Astrocyte (in vitro differentiated cells and primary cell): ENCODE data around the gene KRT4. TPM values are rescaled to one million over a fixed set of nuclear protein-coding genes. Genes with fewer than 3 reads are reported as not detected.

Experiments
- DNase-seq: peaks from one replicate; pipeline ENCODE4 v3.0.0-alpha.2; 2010; ENCODE audit warnings: low read depth
- FAIRE-seq: peaks from 2 replicates; lab custom pipeline; 2011; peaks lifted over from hg19 to GRCh38; lab: Jason Lieb, UNC
- H2AFZ ChIP-seq: 2 replicates; pipeline ENCODE4 v1.6.0; 2012; ENCODE audit warnings: low read depth, low read length, inconsistent platforms
- H3K27ac ChIP-seq: 2 replicates; pipeline ENCODE4 v1.5.1; 2011; ENCODE audit warnings: low read depth, low read length, inconsistent platforms
- H3K27me3 ChIP-seq: 2 replicates; pipeline ENCODE4 v1.6.0; 2011; ENCODE audit warnings: low read length, inconsistent platforms; ENCODE audit not compliant: insufficient read depth
- H3K36me3 ChIP-seq: 2 replicates; pipeline ENCODE4 v1.5.1; 2011; ENCODE audit warnings: low read length, inconsistent platforms; ENCODE audit not compliant: insufficient read depth
- H3K4me1 ChIP-seq: 2 replicates; pipeline ENCODE4 v1.5.1; 2011; ENCODE audit warnings: low read length, inconsistent platforms; ENCODE audit not compliant: insufficient read depth
- H3K4me2 ChIP-seq: 2 replicates; pipeline ENCODE4 v1.6.0; 2012; ENCODE audit warnings: low read length, inconsistent platforms
- H3K4me3 ChIP-seq: 2 replicates; pipeline ENCODE4 v1.5.1; 2011; ENCODE audit warnings: low read depth, mild to moderate bottlenecking, low read length, inconsistent platforms; ENCODE audit not compliant: insufficient read depth
- H3K79me2 ChIP-seq: 2 replicates; pipeline ENCODE4 v1.6.0; 2012; ENCODE audit warnings: mild to moderate bottlenecking, low read length, inconsistent platforms; ENCODE audit not compliant: insufficient read depth
- H3K9ac ChIP-seq: 2 replicates; pipeline ENCODE4 v1.6.0; 2012; ENCODE audit warnings: mild to moderate bottlenecking, low read length, inconsistent platforms
- H3K9me3 ChIP-seq: 2 replicates; pipeline ENCODE4 v1.5.1; 2012; ENCODE audit warnings: low read depth, mild to moderate bottlenecking, low read length, inconsistent platforms; ENCODE audit not compliant: insufficient read depth
- H4K20me1 ChIP-seq: 2 replicates; pipeline ENCODE4 v1.6.0; 2012; ENCODE audit warnings: low read length, inconsistent platforms; ENCODE audit not compliant: insufficient read depth
- H3K27ac Mint-ChIP-seq: one replicate; pipeline ENCODE4 v1.8.0; 2021; ENCODE audit warnings: mild to moderate bottlenecking, mixed read lengths; ENCODE audit not compliant: unreplicated experiment
- H3K27me3 Mint-ChIP-seq: one replicate; pipeline ENCODE4 v1.8.0; 2021; ENCODE audit warnings: low read depth, mixed read lengths; ENCODE audit not compliant: unreplicated experiment
- H3K36me3 Mint-ChIP-seq: one replicate; pipeline ENCODE4 v1.8.0; 2021; ENCODE audit warnings: low read depth, mixed read lengths; ENCODE audit not compliant: unreplicated experiment
- H3K4me1 Mint-ChIP-seq: one replicate; pipeline ENCODE4 v1.8.0; 2021; ENCODE audit warnings: low read depth, mixed read lengths; ENCODE audit not compliant: unreplicated experiment
- H3K4me3 Mint-ChIP-seq: one replicate; pipeline ENCODE4 v1.8.0; 2021; ENCODE audit warnings: mild to moderate bottlenecking, moderate library complexity, mixed read lengths; ENCODE audit not compliant: unreplicated experiment
- H3K9me3 Mint-ChIP-seq: one replicate; pipeline ENCODE4 v1.8.0; 2021; ENCODE audit warnings: mild to moderate bottlenecking, mixed read lengths; ENCODE audit not compliant: unreplicated experiment
- CTCF ChIP-seq: IDR thresholded peaks from 2 replicates; pipeline ENCODE4 v1.5.1; 2011; ENCODE audit warnings: low read depth, mild to moderate bottlenecking, inconsistent platforms, low read length, moderate library complexity; ENCODE audit not compliant: insufficient read depth
- EZH2 ChIP-seq: IDR thresholded peaks from 2 replicates; pipeline ENCODE4 v1.6.1; 2012; ENCODE audit warnings: mild to moderate bottlenecking, low read length, inconsistent platforms; ENCODE audit not compliant: insufficient read depth
- total RNA-seq: library from RNA; stranded (reverse); gene quantifications from 2 replicates; pipeline ENCODE4 v1.2.1, GENCODE V29; 2021

Gene KRT4
- total RNA-seq, 1 donor from 2014 or later = not detected

- H3K4me2 ChIP-seq = peak overlapping the region; percentile 65
- DNase-seq (peak; percentile 48), FAIRE-seq (peak; percentile 58)
- no peaks in the 10 kb centered on the region for H3K9me3 ChIP-seq
- H3K9me3 Mint-ChIP-seq = peaks cover 2% of the 10 kb centered on the region
- no peaks in the 10 kb centered on the region for H4K20me1 ChIP-seq
- no peaks in the 10 kb centered on the region for H3K27me3 ChIP-seq
- peaks cover 39% of the 10 kb centered on the region for H3K4me1 ChIP-seq
- H3K27ac ChIP-seq = peak overlapping the region; percentile 88
- H3K4me1 Mint-ChIP-seq = peaks cover 27% of the 10 kb centered on the region
- TF ChIP-seq EZH2 = no peak
- no peak for TF ChIP-seq CTCF
- peak overlapping the region; percentile 75 for H3K9ac ChIP-seq
- no peaks in the 10 kb centered on the region for H3K79me2 ChIP-seq
- H3K4me3 ChIP-seq = no peak overlapping the region
- peak overlapping the region; percentile 96 for H3K27ac Mint-ChIP-seq
- H3K36me3 ChIP-seq = no peaks in the 10 kb centered on the region
- H3K27me3 Mint-ChIP-seq = peaks cover 25% of the 10 kb centered on the region
- no peaks in the 10 kb centered on the region for H3K36me3 Mint-ChIP-seq
- H3K4me3 Mint-ChIP-seq = no peak overlapping the region
- no peak overlapping the region for H2AFZ ChIP-seq
Observed at GRCh38 chr12:52837781-52838608, 24.1 kb upstream of the KRT4 start.

GRCh38 chr12:52837413-52837741 is 23.5 kb upstream of the KRT4 start:
- Histone ChIP-seq H3K4me2 (peak overlapping the region; percentile 65), H3K27ac (peak overlapping the region; percentile 88), H3K79me2 (no peaks in the 10 kb centered on the region), H3K9me3 (no peaks in the 10 kb centered on the region), H2AFZ (peak overlapping the region; percentile 59), H4K20me1 (no peaks in the 10 kb centered on the region), H3K36me3 (no peaks in the 10 kb centered on the region), H3K4me1 (peaks cover 39% of the 10 kb centered on the region), H3K4me3 (peak overlapping the region; percentile 17), H3K9ac (peak overlapping the region; percentile 75), H3K27me3 (no peaks in the 10 kb centered on the region)
- Mint-ChIP-seq H3K27ac (peak overlapping the region; percentile 96), H3K4me1 (peaks cover 27% of the 10 kb centered on the region), H3K27me3 (peaks cover 26% of the 10 kb centered on the region), H3K4me3 (no peak overlapping the region), H3K9me3 (peaks cover 2% of the 10 kb centered on the region), H3K36me3 (no peaks in the 10 kb centered on the region)
- DNase-seq (peak; percentile 92), FAIRE-seq (no peak)
- TF ChIP-seq EZH2 = no peak
- TF ChIP-seq CTCF = no peak
